ENCODE measurements around the gene FOXO3. TPM values are rescaled to one million over a fixed set of nuclear protein-coding genes. Genes with fewer than 3 reads are reported as not detected.
"Not testable (repeated sequence)": the region's sequence is repeated elsewhere in the genome, so short reads cannot be mapped to it uniquely, and the experiment has no call there.

The FOXO3 gene
- total RNA-seq, 1 donor from 2014 or later, result 45.2 TPM

- Mint-ChIP-seq H3K27ac (no peak overlapping the region), H3K27me3 (peaks cover 5% of the 10 kb centered on the region), H3K4me3 (ENCODE audit: low read depth) (no peak overlapping the region), H3K36me3 (ENCODE audit: insufficient read depth) (no peaks in the 10 kb centered on the region), H3K9me3 (ENCODE audit: low read depth) (no peaks in the 10 kb centered on the region), H3K4me1 (ENCODE audit: low read depth) (peaks cover 2% of the 10 kb centered on the region)
- no peak for TF ChIP-seq CTCF (IDR thresholded peaks at IDR 0.05; ENCODE audit: unreplicated experiment)
- DNase-seq (ENCODE audit: low spot score, unreplicated experiment), result no peak
Measured at GRCh38 chr6:108524528-108525248, 36.0 kb upstream of the FOXO3 start.

GRCh38 chr6:108526739-108527174, 34.0 kb upstream of the FOXO3 start:
- DNase-seq (ENCODE audit: low spot score, unreplicated experiment), result no peak
- no peak overlapping the region for H3K27ac Mint-ChIP-seq
- H3K9me3 Mint-ChIP-seq (ENCODE audit: low read depth), result no peaks in the 10 kb centered on the region
- H3K4me1 Mint-ChIP-seq (ENCODE audit: low read depth), result peaks cover 2% of the 10 kb centered on the region
- H3K4me3 Mint-ChIP-seq (ENCODE audit: low read depth), result no peak overlapping the region
- TF ChIP-seq CTCF (IDR thresholded peaks at IDR 0.05; ENCODE audit: unreplicated experiment), result peak; percentile 94
- peaks cover 8% of the 10 kb centered on the region for H3K27me3 Mint-ChIP-seq
- H3K36me3 Mint-ChIP-seq (ENCODE audit: insufficient read depth), result no peaks in the 10 kb centered on the region

- peaks cover 11% of the 10 kb centered on the region for H3K27me3 Mint-ChIP-seq
- H3K4me1 Mint-ChIP-seq (ENCODE audit: low read depth), result peaks cover 2% of the 10 kb centered on the region
- no peak for DNase-seq (ENCODE audit: low spot score, unreplicated experiment)
- H3K27ac Mint-ChIP-seq, result no peak overlapping the region
- TF ChIP-seq CTCF (IDR thresholded peaks at IDR 0.05; ENCODE audit: unreplicated experiment), result no peak
- H3K36me3 Mint-ChIP-seq (ENCODE audit: insufficient read depth), result no peaks in the 10 kb centered on the region
- no peaks in the 10 kb centered on the region for H3K9me3 Mint-ChIP-seq (ENCODE audit: low read depth)
- no peak overlapping the region for H3K4me3 Mint-ChIP-seq (ENCODE audit: low read depth)
Measured at GRCh38 chr6:108528878-108529277, 31.8 kb upstream of the FOXO3 start.

GRCh38 chr6:108531332-108531731, 29.4 kb upstream of the FOXO3 start:
- no peak overlapping the region for H3K4me3 Mint-ChIP-seq (ENCODE audit: low read depth)
- no peaks in the 10 kb centered on the region for H3K36me3 Mint-ChIP-seq (ENCODE audit: insufficient read depth)
- H3K9me3 Mint-ChIP-seq (ENCODE audit: low read depth), result no peaks in the 10 kb centered on the region
- peaks cover 20% of the 10 kb centered on the region for H3K27me3 Mint-ChIP-seq
- peak; percentile 31 for TF ChIP-seq CTCF (IDR thresholded peaks at IDR 0.05; ENCODE audit: unreplicated experiment)
- H3K4me1 Mint-ChIP-seq (ENCODE audit: low read depth), result no peaks in the 10 kb centered on the region
- DNase-seq (ENCODE audit: low spot score, unreplicated experiment), result no peak
- H3K27ac Mint-ChIP-seq, result no peak overlapping the region

GRCh38 chr6:108535114-108535742, 25.5 kb upstream of the FOXO3 start:
- H3K36me3 Mint-ChIP-seq (ENCODE audit: insufficient read depth), result peaks cover 2% of the 10 kb centered on the region
- no peak overlapping the region for H3K4me3 Mint-ChIP-seq (ENCODE audit: low read depth)
- H3K4me1 Mint-ChIP-seq (ENCODE audit: low read depth), result no peaks in the 10 kb centered on the region
- DNase-seq (ENCODE audit: low spot score, unreplicated experiment), result no peak
- no peak for TF ChIP-seq CTCF (IDR thresholded peaks at IDR 0.05; ENCODE audit: unreplicated experiment)
- H3K27ac Mint-ChIP-seq, result no peak overlapping the region
- peaks cover 15% of the 10 kb centered on the region for H3K27me3 Mint-ChIP-seq
- peaks cover 5% of the 10 kb centered on the region for H3K9me3 Mint-ChIP-seq (ENCODE audit: low read depth)

GRCh38 chr6:108535920-108536535, 24.7 kb upstream of the FOXO3 start:
- not testable (repeated sequence) for H3K36me3 Mint-ChIP-seq (ENCODE audit: insufficient read depth); H3K9me3 Mint-ChIP-seq (ENCODE audit: low read depth); H3K4me3 Mint-ChIP-seq (ENCODE audit: low read depth); H3K4me1 Mint-ChIP-seq (ENCODE audit: low read depth); H3K27ac Mint-ChIP-seq; DNase-seq (ENCODE audit: low spot score, unreplicated experiment)
- peaks cover 15% of the 10 kb centered on the region for H3K27me3 Mint-ChIP-seq

Data from progenitor cell of endocrine pancreas (in vitro differentiated cells).